GM21528 (cell line): Measurements from ENCODE around the gene CDK18.

Source experiments
- ATAC-seq: cut with Tn5 transposase; IDR thresholded peaks from one replicate; pipeline ENCODE4 v1.9.1; 2021; ENCODE audit warnings: mild to moderate bottlenecking, moderate library complexity; ENCODE audit not compliant: unreplicated experiment, low FRiP score

CDK18 gene

DNA sequence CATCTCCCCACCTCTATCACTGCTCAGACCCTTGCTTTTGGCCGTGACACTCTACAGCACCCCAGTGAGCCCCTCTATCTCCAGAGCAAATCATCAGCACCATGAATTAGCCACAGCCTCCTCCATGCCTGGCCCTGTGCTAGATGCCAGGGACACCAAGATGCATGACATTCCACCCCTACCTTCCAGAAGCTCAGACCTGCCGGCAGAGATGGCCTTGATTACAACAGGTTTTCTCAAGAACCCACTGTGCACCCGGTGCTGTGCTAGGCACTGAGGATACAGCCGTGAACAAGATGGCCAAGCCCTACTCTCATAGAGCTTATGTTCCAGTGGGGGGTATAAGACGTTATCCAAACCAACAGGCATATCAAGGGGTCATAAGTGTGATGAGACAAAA is 30.6 kb downstream of the CDK18 start:
- no peak for ATAC-seq

DNA sequence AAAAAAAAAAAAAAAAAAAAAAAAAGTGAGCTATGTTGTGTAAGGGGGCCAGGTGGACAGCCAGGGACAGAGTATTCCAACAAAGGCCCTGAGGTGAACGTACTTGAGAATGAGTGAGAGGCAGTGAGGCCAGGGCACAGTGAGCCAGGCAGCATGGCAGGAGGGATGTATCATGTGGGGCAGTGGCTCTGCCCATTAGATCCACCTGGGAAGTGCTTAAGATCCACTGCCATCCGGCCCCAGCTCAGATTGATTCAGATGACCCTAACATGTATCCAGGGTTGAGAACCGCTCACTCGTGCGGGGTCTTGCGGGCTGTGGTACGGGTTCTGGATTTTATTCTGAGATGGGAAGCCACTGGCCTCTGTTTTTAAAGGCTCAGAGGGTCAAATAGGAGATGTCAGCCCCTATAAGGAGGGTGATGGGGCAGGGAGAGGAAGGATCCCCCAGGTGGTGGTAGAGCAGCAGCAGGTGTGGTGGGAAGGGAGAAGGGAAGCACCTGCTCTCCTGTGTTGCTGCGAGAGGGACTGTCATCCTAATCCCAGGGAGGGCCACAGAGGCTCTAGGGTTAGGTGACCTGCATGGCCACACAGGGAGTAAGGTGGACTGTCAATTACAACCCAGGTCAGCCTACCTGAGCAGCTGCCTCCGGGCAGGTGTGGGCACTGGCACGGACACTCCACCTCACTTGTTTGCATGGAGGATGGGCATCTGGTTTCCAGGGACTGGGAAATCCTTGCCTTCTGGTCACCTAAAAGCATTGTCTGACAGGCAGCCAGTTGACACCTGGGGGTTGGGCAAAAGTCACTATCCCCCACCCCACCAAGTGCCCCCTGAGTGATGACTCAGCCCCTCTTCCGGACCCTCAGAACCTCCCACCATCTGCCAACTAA is 31.6 kb downstream of the CDK18 start:
- no peak for ATAC-seq

DNA sequence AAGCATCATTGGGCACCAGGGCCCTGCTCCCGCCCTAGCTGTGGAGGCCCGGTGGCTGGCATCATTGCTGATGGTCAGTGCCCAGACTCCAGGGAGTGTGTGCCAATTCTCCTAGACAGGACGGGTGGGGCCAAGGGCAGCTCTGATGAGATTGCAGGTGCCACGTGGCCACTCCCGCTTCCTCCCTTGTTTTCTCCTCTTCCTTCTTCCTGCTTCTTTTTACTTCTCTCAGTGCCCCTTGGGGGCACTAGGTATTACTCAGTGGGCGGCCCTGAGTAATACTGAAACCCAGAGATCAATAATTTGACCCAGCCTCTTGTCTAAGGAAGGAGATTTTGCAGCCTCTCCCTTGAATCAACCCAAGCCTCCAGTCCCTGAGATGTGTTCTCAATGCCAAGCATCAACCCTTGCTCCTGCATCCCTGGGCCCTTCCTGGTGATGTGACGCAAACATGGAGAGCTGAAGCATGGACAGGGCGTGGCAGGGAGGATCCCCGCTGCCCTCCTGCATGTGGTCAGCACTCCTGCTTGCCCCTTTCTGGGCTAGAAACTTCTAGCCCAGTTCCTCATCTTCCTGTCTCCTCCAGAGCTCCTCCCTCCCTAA is 32.4 kb downstream of the CDK18 start:
- no peak for ATAC-seq

DNA sequence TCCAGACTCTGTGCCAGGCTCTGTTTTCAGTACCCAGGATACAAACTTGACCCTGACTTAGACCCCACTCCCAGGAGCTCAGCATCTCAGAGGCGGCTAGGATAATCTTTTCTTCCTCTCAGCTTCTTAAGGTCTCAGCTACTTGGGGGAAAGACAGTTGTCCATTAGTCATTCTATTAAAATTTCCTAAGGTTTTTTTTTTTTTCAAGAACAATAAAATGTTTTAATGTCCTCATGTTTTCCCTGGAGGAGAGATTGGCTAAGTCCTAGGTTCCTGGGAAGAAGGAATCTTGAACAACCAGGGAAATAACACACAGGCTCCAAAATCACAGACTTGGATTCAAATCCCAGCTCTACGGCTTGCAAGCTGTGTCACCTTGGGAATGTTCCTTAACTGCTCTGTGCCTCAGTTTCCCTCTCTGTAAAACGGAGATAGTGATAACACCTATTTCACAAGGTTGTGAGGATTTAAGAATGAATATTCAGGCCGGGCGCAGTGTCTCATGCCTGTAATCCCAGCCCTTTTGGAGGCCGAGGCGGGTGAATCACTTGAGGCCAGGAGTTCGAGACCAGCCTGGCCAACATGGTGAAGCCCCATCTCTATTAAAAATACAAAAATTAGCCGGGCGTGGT is 33.0 kb downstream of the CDK18 start:
- no peak for ATAC-seq

DNA sequence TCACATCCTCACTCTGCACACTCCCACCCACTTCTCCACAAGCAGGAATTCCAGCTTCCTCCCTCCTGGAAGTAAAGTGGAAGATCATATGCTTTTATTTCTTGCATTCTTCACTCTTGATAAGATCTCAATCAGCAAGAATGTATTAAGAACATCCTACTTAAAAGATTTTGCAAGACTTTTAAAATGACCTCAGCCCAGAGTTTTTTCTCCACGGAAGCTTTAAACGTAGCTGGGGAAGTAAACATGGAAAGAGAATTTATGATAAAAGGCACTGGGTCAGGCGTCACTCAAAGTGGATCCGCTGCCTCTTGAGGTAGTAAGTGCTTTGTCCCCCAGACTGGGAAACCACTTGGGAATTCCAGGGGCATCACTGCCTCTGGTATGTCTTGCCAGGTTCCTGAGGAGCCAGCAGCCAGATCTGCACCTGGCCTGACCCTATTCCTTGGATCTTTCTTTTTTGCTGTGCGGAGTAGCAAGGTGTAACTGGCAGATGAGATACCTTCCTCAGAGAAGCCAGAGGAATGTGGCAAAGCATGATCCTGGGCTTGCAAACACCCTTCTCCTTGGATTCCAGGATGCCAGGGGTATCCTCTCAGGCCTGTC is 33.9 kb downstream of the CDK18 start:
- ATAC-seq = no peak

DNA sequence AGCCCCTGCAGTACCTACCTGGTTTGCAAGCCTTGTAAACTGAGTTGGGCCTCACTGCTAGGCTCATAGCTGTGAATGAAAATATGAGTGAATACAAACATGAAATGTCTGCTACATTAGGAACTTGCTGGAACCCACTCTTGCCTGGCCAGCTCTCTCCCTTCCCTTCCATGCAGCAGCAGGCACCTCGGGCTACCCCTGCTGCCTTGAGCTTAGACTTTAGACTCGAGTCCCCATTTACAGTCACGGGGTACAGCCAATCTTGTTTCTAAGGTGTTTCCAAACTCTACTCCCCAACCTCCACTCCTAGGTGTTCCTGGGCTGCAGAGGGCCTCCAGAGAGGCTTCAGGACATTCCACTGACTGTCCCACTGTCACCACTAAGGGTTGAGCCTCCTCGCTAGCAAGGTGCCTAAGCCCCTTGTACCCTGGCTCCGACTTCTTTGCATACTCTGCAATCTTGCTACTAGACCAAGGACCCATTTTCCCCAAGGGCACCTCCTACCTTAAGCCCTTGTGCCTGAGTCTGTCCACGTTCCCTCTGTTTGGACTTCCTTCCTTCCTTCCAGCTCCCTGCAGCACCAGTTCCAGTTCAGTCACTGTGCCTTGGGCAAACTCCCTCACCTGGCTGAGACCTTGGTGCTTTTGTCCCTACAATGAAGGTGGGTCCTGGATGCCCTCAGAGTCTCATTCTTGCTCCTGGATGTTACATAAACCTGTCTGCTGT is 36.9 kb downstream of the CDK18 start:
- no peak for ATAC-seq

DNA sequence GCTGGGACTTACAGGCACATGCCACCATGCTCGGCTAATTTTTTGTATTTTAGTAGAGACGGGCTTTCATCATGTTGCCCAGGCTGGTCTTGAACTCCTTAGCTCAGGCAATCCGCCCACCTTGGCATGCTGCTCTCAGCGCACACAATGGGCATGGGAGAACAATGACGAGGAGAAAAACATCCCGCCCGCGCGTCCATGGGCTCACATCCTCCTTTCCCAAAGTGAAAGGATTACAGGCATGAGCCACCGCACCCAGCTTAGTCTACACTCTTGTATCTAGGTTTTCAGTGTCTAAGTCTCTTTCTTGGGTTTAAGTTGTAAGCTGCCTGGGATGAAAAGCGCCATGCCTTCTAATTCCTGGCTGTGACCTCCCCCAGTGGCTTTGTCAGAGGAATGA is 37.9 kb downstream of the CDK18 start:
- ATAC-seq = no peak

DNA sequence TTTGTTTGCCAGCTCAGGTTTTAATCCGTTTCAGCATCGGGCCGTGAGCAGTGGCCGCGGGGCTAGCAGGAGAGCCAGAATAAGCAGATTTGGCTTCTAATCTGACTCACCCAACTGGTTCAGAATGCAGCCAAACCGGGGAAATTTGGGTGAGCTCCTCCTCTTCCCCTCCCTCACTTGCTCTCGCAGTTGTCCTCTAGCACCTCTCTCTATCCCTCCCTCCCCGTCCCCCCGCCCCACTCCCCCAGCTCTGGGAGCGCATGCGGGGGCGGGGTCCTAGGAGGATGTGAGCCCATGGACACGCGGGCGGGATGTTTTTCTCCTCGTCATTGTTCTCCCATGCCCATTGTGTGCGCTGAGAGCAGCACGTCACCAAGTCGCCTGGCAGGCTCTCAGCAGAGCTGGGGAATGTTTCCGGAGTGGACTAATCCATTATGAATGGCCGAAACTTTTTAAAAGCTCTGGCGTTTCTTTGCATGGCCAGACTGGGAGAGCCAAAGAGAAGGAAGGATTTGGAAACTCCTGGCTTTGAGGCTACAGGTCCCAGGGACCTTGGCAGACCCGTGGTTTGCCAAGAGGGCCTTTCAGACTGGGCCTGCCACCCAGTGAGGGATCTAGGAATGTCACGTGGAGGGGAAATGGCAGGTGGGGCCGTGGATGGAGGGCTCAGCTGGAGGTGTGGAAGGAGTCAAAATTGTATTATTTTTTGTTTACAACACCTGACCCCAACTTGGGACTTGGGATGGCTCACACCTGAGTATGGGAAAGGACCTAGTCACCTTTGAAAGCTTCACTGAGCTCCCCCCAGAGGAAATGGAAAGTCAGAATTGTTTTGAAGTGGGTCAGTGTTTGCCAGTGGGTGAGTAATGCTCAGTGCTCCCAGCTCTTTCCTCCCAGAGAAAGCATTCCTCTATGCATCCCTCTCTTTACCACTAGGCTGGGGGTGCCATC is 39.2 kb downstream of the CDK18 start:
- ATAC-seq = no peak

DNA sequence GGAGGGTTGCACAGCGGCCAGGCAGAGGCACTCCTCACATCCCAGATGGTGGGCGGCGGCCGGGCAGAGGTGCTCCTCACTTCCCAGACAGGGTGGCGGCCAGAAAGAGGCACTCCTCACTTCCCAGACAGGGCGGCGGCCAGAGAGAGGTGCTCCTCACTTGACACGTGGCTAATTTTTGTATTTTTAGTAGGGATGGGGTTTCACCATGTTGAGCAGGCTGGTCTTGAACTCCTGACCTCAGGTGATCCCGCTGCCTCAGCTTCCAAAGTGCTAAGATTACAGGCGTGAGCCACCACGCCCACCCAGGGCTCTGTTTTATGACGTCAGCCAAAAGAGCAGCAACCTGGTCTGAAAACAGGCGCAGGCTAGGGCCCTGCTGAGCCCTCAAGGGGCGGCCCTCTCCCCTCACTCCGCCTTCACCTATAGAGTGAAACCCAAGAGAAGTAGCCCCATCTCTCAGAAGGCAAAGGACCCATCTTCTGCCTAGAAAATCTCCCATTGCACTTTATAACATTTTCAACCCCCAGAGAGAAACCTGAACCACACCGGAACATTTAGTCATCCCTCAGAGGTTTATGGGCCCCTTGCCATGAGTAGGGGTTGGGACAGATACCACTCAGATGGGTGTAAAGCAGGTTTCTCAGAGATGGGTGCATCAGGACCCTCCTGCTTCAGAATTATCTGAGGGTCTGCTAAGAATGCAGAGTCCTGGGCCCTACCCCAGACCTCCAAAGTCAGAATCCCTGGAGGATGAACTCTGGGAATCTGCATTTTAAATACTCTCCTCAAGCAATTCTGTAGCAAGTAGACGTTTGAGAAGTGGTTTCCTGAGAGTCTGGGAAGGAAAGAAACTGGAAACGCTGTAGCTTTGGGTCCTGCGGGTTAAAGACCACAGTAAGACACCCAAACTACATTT is 40.8 kb downstream of the CDK18 start:
- ATAC-seq = no peak

DNA sequence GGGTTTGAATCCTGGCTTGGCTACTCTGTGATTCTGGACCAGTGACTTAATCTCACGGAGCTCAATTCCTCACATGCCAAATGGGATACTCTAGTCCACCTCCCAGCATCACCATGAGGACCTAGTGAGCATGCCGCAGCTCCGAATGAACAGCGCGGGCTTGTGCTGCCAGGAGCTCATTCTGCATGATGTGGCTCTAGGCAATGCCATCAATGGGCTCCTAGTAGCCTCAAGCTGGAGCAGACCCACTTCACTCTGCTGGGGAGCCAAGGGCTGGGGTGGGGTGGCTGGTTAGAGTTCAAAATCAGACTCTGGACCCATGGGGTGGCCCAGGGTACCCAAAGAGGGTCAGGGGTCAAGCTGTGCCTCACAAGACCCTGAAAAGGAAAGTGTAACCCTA is 41.5 kb downstream of the CDK18 start:
- ATAC-seq = no peak

DNA sequence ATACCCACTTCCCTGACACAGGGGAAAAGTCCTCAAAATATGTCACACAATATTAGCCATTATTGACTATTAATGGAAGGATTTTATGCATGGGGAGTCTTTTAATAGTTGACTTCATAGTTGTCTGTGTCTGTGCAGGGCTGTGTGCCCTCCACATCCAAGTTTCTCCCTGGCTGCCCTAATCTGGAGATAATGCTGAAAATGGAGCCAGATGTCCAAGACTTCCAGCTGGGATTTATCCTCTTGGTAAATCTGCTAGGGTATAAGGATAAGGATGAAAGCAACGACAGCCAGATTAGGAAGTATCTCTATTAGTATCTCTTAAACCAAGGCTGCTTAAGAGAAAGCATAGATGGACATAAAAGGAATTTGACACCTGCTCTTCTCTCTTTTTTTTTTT is 42.1 kb downstream of the CDK18 start:
- ATAC-seq = no peak

DNA sequence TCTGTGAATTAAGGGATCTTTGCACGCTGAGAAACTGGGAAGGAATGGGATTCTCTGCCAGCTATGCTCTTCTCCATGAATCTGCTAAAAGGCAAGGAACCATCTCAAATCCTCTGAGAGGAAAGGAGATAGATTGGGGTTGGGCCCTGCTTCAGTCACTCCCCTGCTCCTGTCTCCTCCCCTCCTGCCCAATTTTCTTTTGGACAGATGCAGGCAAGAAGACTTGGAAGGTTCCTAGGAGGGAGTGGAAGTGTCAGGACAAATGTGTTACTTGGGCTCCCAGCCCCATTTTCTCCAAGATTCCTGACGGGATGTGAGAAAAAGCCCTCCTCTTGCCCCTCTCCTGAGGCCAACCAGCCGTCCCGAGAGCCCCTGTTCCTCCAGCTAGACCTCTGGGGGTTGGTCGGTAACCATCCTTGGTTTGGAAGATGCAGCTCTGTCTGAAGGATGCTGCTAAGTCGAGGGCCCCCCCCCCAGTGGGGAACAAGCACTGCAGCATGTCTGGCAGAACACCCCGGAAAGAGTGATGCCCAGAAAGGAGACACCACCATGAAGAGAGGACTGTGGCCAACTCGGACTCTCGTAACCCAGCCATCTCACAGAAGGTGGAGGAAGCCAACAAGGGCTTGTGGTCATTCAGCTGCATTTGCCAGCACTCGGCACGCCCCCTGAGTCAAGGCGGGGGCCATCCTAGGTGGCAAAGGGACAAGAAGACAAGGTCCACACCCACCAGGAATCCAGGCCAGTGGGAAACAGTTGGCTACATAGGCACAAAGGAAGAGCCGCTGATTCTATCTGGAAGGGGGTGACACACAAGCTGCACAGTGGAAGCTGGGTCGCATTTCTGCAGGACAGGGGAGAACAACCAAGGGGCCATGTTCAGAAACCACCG is 43.7 kb downstream of the CDK18 start:
- no peak for ATAC-seq

DNA sequence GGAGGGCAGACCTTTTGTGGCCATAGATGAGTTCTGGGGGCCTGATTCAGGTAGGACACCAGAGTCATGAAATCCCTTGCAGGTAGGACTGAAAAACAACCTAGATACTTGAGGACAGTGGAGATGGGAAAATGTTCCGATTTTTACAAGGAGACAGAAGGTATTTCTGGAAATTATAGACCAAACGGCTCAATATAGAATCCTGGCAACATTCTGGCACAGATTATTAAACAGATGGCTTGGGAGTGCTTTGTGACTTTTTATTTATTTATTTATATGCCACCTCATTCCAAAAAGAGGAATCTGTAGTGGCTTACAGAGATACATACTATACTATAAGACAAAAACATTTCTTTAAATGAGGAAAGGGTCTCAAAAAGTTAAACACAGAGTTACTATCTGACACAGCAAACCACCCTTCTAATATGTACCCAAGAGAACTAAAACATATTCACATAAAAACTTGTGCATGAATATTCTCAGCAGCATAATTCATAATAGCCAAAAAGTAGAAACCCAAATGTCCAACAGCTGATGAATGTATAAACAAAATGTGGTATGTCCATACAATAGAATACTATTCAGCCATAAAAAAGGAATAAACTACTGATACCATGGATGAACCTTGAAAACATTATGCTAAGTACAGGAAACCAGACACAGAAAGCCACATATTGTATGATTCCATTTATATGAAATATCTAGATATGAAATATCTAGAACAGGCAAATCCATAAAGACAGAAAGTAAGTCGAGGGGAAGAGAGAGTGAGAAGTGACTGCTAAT is 49.8 kb downstream of the CDK18 start:
- no peak for ATAC-seq

DNA sequence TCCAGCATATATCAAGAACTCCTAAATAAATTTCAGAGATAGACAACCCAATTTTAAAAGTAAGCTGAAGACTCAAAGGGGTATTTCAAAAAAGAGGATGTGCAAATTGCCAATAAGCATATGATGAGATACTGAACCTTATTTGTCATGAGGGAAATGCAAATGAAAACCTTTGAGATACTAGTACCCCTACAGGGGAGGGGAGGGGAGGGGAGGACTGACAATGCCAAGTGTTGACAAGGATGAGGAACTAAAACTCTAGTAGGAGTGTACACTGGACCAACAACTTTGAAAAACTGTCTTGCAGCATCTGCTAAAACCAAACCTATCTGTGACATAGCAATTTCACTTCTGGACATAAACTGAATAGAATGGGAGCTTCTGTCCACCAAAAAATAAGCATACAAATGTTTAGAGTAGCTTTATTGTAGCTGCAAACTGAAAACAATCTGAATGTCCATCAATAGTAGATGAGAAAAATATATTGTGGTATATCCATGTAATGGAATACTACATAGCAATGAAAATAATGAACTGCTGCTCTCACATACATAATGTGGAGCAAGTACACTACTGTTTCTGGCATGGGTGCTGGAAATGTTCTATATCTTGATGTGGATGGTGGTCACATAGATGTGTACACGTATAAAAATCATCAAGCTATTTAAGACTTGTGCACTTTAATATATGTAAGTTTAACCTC is 57.2 kb downstream of the CDK18 start:
- ATAC-seq = no peak

DNA sequence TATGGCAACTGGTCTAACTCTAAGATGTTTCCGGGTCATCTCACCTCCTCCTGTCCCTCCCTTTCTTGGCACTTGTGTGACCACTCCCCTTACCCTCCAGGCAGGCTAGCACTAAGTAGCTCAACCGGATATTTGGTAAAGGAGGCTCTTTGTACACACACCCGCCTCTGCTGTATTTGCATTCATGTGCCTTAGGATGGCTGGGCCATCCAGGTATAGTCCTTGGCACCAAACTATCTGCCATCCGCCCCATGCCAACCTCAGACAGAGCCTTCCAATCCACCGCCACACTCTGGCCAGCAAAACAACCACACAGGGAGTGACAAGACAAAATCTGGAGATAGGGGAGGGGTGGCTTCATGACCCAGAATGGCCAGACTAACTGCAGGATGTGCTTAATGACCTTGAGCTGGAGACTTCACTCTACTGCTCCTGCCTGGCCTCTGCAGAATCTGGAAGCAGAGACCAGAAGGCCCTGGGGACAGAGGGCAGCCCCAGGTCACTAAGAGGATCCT is 59.5 kb downstream of the CDK18 start:
- ATAC-seq = no peak

DNA sequence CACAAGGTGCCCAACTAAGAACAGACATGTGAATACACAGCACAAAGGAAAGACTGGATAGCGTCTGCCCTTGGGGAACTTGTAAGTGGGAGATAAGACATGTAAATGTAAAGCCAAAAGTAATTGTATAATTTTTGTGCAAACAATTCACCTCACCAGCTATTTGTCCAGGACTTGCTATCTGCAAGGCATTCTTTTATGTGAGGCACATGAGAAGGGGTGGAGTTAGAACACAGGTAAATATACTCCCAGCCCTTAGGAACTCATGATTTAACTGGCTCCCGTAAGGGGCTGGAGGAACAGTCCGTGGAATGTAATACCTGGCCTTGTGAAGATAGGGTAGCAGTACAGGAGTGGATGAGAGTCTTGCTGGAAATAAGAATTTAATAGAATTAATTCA is 61.3 kb downstream of the CDK18 start:
- no peak for ATAC-seq
